Activated CD4-positive, alpha-beta T cell treated with anti-CD3 and anti-CD28 coated beads for 48 hours (primary cell): Measurements from ENCODE around the gene SLC15A4.
A peak's percentile ranks its signal among the peaks of the same experiment; 100 is the strongest.
"Not testable (repeated sequence)": the region's sequence is repeated elsewhere in the genome, so short reads cannot be mapped to it uniquely, and the experiment has no call there.

Source experiments
- DNase-seq: peaks from one replicate; pipeline ENCODE4 v3.0.0-alpha.2; 2020

Gene SLC15A4

DNA sequence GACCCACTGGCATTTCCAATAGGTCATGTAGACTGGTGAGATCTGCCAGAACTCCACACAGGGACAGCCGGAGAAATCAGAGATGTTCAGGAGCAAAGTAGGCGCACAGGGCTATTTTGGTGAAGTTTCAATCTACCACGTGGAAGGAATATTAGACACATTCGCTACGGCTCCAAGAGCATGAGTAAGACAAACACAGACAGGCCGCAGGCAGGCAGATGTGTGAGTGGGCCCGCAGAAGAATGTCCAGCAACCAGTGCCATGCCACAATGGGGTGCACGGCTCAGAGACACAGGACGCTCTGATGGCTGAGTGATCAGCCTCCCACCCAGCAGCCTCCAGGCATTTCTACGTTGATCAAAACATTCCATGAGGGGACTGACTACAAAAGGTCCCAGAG, 10.4 kb downstream of the SLC15A4 start:
- no peak for DNase-seq

DNA sequence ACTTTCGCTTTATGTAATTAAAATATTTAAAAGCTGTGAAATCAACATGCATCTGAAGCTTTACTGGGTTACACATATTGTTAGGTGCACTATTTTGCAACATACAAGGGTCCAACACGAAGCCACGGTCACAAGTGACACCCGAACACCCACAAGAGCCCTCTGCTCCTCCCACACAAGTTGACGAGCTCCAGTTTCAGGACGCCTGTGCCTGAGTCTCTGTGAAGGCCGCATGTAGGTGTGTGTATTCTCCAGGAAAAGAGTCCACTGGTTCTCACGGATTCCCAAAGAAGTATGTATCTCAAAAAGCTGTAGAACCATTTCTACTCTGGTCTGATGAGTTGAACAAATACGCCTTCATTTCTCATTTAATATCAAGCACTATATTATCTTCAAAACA, 12.0 kb downstream of the SLC15A4 start:
- DNase-seq: no peak

DNA sequence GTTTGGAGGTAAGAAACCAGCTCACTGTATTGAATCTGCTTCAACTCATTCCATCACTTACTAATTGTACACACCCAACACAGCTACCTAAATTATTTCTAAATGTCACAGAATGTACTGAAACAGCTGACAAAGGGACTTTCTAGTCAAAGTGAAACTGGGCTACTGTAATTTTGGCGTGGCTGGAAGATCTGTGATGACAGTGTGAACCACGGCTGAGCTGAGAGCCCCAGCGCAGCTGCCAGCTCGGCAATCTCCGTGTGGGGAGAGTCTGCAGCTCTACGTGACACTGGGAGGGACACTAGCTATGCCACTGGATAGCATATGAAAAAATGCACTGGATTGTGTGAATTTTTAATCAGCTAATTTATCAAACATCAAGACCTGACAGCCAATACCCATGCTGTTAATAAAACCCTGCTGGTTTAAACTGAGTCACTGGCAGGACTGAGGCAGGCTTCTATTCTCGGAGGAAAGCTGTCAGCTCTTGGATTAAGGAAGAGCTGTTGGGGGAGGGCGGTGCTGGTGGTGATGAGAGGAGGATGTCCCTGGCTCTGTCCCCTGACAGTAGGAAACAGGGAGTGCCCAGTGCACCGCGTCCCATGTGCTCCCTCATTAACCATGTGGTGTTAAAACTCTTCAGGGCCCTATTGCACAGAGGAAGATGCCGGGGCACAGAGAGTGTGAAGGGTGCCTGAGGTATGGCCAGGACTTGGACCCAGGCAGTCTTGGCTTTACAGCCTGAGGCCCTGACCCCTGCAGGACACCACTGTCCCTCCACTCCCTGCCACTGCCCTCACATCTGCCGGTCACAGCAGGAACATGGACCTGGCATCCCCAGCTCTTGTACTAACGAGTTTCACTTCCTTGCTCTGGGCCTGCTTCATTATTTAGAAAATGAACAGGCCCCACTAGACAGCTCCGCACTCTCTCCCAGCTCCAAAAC, 13.3 kb downstream of the SLC15A4 start:
- peak; percentile 33 for DNase-seq

DNA sequence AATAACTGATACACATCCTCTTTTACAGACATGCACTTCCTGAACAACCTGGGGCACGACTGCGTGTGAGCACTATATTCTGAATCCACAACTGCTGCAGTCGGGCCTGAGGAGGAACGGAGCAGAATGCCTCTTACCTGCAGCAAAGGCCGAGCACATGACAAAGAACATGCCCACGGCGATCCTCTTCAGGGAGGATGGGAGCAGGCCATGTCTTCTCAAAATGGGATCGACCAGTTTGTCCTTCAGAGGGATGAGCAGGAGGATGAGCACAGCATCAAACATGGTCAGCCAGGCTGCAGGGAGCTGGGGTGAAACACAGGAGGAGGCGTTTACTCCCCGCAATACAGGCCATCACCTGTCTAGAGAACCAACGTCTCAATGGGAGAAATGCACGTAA, 15.1 kb downstream of the SLC15A4 start:
- no peak for DNase-seq

DNA sequence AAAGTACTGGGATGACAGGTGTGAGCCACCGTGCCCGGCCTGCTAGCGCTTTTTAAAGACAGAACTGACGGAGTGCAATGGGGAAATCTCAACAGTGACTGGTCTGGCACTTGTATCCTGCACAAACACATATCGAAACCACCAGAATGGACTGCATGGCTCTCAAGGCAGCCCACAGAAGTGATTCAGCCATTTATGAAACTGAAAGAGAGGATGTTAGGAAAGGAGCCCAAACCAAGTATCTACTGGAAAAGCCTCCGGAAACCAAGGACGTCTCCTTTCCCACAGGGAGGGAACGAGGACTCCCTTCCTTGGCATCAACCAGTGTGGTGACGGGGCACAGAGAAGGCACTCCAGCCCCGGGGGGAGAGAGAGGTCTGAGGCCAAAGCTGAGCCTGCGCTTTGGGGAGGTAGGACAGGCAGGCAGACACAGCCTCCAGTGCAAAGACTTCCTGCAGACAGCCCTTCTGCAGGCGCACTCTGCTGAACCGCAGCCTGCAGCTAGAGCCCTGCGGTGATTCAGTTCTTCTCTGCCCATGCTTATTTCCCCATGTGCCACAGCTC, 16.5 kb downstream of the SLC15A4 start:
- DNase-seq: no peak

DNA sequence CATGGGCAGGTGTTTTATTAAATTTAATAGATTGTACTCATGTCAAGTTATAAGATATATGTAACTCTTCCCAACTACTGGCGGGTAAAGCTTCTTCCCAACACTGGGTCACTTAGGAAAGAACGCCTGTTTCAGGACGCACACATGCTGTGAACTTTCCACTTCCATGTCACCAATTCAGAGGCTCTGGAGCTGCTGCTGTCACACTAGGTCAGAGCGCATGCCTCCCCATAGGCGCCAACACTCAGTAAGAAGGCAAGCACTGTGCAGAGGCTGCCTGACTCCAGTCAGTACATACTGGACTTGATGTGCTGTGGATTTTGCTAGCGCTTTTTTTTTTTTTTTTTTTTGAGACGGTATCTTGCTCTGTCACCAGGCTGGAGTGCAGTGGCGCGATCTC, 17.2 kb downstream of the SLC15A4 start:
- no peak for DNase-seq

DNA sequence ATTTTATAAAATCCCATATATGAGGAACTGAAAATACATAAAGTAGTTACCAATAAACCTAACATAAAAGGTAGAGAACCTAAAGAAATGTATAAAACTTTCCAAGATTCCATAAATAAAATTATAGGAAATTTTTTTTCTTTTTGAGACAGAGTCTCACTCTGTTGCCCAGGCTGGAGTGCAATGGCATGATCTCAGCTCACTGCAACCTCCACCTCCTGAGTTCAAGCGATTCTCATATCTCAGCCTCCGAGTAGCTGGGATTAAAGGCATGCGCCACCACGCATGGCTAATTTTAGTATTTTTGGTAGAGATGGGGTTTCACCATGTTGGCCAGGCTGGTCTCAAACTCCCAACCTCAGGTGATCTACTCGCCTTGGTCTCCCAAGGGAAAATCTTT, 18.4 kb downstream of the SLC15A4 start:
- DNase-seq: not testable (repeated sequence)

DNA sequence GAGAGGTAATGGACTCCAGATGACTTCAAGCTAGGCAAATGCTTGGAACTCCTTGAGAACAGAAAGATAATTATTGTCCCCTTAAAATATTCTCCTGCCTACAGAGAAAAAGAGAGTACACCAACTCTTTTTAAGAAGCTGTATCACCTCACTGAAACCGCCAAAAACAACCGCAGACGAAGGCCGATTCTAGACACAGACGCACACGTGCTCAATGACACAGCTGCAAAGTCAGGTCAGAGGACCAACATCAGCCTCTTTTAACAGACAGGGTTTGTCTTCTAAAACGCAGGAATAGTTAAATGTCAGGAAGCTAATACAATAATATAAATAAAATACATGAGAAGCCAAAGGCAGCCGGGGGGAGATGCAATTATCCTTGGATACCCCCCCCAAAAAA, 19.0 kb downstream of the SLC15A4 start:
- DNase-seq: no peak

DNA sequence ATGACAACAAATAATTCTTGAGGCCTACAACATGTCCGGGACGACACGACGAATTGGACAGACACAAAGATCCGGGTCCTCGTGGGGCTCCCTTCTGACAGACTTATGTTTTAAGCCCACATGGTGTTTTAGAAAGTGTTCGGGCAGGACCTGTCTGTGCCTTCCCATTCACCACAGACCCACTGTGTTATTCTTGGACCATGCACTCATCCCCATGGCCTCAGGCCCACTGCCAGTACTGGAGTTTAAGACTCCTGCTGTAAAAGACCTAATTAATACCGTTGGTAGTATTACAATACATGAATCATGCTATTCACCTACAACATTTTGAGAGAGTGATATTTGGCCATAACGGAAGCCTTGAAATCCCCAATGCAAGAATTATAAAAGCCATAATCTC, 20.0 kb downstream of the SLC15A4 start:
- DNase-seq: no peak

DNA sequence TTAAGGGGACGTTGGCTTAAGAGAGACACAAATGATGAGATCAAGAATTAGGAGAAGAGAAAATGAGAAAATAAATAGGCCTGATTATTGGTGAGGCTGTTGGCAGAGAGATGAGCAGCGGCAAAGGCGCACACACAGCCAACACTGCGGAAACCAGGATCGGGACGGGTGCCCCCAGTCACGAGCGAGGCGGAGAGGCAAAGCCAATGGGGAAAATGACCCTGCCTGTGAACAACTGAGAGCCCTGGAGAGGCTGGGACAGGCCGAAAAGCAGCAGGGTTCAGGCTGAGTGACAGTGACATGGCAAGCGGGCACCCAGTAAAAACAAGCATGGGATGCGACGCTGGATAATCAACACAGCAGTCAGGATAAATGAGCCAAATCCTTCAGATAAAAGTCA, 21.0 kb downstream of the SLC15A4 start:
- no peak for DNase-seq

DNA sequence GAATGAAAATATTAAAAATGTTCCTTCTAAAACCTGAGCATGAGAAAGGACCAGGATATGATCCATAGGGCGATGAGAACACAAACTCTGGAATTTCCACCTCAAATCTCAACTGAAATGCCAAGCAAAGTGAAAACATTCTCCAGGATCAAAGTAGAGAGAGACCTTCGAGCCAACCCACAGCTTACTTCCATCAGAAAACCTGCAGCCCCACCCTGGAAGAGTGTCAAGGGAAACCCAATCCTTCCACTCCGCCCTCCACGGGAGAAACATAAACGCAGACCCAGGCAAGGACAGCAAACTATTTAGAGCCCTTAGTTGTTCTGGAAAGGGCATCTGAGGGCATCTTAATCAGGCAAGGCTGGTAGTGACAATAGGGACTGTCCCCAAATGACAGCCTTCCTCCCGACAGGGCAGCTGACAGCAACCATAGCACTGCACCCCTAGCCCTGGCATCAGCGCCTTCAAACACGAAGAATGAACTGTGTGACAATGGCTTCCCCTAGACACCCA, 21.8 kb downstream of the SLC15A4 start:
- no peak for DNase-seq

DNA sequence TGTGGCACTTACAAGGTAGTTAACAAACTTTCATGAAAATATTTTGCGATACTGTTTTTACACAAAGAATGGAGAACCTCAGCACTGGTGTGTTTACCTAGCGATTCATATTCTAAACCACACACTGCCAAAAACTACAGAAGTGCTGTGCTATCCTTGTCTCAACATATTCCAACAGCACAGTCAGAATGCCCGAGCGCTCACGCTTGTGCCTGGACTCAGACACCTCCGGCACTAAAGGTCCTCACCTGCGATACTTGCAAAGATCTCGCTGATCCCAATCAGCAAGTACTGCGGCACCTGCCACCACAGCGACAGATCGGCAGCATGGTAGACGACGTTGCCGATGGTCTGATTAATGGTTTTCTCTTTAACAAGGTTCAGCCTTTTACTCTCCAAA, 23.2 kb downstream of the SLC15A4 start:
- DNase-seq: no peak

DNA sequence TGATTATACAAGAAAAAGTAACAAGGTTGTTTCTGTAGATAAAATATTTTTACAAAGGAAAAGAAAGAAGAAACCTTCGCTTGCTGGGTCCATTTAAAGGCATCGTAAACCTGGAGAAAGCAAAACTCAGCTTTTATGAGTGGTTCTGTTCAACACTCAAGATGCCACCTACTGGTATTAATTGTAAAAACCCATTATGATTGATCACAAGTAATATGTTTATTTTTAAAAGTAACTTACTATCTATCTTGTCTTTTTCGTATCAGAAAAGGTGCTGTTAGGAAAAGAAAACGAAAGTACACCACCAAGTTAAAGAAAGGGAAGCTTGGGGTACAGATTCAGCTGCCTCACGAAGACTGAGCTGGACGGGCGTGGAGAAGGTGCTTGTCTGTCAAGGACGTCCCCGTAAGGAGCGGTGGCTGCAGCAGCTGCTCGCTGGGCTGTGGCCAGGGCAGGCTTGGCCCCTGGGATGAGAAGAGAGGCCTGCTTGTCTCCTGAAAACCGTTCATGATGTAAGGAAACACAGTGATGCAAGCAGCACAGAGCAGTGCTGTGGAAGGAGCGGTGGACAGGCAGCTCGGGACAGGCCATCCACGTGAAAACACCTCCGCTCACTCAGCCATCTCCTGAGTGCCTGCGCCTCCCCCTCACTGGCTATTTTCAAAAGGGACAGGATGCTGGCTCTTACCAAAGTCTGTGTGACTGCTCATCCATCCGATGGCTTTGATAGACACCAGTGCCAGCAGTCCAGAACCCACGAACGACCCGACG, 25.0 kb downstream of the SLC15A4 start:
- DNase-seq: no peak

DNA sequence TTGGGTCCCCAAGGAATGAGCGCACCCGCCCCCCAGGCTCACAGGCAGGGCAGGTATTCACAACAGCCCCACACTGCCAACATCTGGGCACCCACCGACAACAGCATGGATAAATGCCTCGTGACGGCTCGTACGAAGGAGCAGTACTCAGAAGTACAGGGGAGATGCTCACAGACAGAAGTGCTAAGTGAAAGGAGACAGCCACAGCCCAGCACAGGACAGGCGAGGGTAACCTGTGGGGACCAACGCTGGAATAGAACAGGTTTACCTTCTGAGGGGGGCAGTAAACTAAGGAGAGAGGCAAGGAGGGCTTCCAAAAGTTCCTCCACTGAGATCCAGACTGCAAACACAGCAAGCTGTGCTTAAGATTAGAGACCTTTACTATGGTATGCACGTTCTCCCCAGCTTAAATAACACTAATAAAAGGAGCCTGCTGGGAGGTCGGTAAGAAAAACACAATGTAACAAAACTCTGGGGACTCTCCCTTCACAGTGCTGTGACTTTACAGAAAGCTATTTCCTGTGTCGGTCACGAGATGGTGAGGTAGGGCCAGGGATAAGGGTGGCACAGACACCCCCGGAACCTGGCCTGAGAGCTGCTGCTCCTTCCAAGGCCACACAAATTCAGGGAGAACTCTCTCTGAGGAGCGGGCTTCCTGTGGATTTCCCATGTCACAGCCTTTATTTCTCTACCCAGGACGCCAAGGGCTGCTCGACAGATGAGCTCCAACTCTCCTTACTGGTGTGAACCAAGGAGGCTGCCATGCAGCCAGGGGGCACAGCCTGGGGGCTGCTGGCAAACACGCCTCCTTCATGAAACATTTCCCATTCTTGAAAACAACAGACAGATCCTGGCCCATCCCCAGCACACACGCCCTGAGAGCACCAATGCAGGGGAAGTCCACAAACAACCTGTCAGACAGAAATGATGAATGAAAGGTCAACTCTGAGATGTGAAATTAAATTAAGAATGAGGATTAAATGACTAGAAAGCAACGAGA, 26.3 kb downstream of the SLC15A4 start:
- no peak for DNase-seq

DNA sequence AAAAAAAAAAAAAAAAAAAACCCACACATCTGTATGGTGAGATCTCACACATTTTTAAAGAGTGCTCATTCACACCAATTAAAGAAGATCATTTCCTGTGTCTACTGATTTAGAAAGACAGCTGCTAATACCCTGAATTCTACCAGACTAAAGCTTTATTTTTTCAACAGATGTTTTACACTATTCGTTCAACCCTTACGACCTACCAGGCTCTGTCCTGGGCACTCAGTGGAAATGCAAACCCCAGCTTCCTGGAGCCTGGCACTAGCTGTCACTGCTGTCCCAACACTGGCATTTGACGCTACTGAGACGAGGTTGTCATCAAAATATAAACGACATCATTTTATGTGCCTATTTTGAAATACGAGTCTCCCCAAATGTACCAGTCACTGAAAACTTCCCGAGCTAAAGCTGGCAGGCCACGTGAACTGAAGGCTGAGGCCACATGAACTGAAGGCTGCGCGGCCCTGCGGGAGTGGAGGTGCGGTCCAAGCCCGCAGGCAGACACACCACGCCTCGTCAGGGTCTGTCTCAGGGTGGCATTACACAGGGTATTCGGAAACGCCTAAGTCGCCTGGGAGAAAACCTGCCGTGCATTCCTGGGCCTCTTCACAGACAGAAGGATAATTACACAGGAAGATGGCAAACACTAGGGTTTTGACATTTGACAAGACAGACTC, 27.2 kb downstream of the SLC15A4 start:
- no peak for DNase-seq

DNA sequence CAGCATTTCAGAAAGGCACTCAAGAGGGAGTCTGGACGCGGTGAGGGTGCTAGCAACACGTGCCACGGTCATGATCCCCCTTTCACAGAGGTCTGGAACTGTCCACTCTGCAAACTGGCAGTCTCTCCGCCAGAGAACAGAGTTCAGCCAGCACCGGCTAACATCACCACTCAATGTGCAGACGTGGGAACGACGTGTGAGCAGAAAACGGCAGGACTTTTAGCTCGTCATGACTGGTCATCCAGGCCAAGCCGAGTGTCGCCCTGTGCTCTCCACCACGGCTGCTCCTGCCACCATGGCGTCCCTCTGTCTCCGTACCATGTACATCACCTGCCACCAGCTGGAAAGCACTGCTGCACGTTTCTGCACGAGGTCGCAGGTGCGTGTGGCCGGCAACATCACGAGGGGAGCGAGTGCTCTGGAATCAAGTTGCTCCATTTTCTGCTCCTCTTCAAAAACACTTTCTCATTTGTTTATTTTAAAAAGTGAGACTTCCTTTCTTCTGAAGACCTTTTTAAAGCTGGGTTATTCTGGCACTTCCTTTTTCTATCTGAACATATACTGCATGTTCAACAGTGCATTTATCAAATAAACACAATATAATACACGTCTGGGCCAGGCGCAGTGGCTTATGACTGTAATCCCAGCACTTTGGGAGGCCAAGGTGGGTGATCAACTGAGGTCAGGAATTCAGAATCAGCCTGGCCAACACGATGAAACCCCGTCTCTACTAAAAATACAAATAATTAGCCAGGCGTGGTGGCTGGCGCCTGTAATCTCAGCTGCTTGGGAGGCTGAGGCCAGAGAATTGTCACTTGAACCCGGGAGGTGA, 28.0 kb downstream of the SLC15A4 start:
- no peak for DNase-seq

DNA sequence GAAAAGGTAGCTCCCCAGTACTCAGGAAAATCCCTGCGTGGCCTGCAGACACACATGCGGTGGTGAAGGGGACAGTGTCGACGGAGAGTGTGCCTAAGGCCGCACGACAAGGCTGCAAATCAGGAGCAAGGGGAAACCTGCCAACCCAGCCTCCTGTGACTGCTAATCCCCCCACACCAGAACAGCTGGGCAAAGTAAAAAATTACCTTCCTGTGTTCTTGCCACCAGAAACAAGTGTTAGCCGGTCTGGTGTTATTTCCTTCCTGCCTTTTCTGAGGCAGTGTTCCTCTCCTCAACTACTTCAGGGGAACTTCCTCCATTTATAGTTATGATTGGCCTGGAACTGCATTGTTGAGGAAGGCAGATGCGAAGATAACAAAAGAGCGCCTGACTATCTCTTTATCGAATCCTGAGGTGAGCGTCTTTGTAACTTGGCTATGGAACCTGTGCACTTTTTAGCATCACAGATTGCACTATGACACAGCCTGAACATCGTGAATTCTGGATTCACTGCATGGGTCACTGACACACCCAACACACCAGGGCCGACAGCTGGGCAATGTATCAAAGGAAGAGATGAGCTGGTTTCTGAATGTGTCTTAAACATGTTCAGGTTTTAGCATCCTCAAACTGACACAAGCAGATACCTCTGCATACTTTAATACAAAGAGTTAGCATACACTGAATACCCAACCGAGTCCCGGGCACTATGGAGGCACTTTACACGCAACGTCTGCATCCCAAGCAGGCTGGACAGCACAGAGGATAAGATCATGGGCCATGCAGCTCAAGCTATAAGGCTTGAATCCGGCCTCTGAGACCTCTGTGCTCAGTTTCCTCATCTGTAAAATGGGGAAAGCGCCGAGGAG, 28.9 kb downstream of the SLC15A4 start:
- no peak for DNase-seq

DNA sequence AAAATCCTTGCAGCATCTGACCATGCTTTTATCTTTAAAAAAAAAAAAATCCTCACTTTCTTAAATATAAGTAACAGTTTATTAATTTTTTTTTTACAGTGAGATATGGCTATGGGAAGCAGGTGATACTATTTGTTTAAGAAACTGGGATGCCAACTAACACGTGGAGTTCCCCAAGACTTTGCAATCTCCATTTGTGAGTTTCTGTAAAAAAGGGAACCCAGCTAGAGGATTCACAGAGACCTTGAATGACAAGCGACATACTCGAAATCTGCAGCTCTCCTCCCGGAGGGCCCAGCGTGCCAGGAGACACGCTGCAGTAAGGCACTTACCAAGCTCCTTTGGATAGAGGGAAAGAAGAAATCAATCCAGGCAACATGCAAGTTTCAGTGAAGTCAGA, 30.1 kb downstream of the SLC15A4 start:
- DNase-seq: no peak

DNA sequence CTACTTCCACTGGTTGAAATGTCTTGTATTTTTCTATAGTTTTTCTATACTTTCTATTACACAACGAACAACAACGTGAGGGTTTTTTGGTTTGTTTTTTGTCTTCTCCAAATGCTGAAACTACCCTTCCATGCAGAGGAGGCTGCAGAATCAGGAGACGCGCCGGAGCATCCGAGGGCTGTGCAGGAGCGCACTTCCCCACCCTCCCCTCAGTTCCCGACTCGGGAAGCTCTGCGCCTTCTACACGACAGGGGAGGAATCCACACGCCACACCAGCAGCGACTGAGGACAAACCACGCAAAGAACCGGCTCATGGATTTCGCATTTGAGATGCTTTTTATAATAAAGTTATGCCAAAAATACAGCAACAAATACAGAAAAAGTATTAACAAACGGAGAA, 30.9 kb downstream of the SLC15A4 start:
- no peak for DNase-seq

DNA sequence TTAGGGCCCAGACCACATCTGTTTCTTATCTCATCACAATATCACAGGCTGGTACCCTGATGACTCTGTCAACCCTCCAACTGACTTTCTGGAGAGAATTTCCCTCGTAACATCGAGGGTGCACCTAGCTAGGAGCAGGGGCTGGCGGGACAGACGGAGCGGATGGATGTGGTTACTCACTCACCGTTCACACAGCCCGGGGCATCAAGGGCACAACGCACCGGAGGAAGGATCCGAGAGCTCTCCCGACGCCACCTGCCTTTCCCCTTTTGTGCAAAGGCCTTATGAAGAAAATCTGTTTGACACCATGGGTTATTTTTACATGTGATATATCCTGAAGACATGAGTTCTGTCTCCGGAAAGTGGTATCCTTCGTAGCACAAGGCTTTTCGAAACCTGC, 31.4 kb downstream of the SLC15A4 start:
- DNase-seq: no peak
